ENCODE results near the gene ADK.

DNA sequence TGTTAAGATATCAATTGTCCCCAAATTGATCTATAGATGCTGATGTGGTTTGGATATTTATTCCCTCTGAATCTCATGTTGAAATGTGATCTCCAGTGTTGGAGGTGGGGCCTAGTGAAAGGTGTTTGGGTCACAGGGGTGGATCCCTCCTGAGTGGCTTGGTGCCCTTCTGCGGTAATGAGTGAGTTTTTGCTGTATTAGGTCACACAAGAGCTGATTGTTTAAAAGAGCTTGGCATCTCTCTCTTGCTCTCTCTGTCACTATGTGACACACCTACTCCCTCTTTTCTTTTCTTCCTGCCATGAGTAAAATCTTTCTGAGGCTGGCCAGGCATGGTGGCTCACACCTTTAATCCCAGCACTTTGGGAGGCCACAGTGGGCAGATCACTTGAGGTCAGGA is 577.2 kb downstream of the ADK start:
- TF ChIP-seq, protein P1, sequence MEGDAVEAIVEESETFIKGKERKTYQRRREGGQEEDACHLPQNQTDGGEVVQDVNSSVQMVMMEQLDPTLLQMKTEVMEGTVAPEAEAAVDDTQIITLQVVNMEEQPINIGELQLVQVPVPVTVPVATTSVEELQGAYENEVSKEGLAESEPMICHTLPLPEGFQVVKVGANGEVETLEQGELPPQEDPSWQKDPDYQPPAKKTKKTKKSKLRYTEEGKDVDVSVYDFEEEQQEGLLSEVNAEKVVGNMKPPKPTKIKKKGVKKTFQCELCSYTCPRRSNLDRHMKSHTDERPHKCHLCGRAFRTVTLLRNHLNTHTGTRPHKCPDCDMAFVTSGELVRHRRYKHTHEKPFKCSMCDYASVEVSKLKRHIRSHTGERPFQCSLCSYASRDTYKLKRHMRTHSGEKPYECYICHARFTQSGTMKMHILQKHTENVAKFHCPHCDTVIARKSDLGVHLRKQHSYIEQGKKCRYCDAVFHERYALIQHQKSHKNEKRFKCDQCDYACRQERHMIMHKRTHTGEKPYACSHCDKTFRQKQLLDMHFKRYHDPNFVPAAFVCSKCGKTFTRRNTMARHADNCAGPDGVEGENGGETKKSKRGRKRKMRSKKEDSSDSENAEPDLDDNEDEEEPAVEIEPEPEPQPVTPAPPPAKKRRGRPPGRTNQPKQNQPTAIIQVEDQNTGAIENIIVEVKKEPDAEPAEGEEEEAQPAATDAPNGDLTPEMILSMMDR (conservative IDR thresholded peaks at IDR 0.05) = no peak
- TF ChIP-seq ZFX (IDR thresholded peaks at IDR 0.05) = no peak
